Liver (tissue), 9 donors: ENCODE measurements around the gene LPAR6. TPM values are rescaled to one million over a fixed set of nuclear protein-coding genes. Genes with fewer than 3 reads are reported as not detected.

ENCODE experiments used
- DNase-seq: peaks from one replicate; pipeline ENCODE4 v3.0.0-alpha.2; 2017; ENCODE audit warnings: low spot score
- H3K27ac ChIP-seq, 2 donors: one replicate each; pipeline ENCODE4 v1.7.0; 2013; ENCODE audit warnings: inconsistent platforms in 2 of 2, low read length in 2 of 2, control low read depth in 1 of 2, low read depth in 1 of 2, mild to moderate bottlenecking in 1 of 2
- H3K27me3 ChIP-seq, 4 donors: one replicate each; pipeline versions ENCODE4 v1.6.1 to v1.7.0; 2013; ENCODE audit warnings: low read length in 3 of 4, inconsistent platforms in 1 of 4, mild to moderate bottlenecking in 1 of 4, moderate library complexity in 1 of 4; ENCODE audit not compliant: control insufficient read depth in 4 of 4, insufficient read depth in 4 of 4
- H3K36me3 ChIP-seq, 4 donors: one replicate each; pipeline versions ENCODE4 v1.6.1 to v1.7.0; 2013; ENCODE audit warnings: low read length in 3 of 4, mild to moderate bottlenecking in 3 of 4, low read depth in 1 of 4, moderate library complexity in 1 of 4; ENCODE audit not compliant: control insufficient read depth in 4 of 4, insufficient read depth in 3 of 4
- H3K4me1 ChIP-seq, 4 donors: one replicate each; pipeline versions ENCODE4 v1.6.1 to v1.7.0; 2013; ENCODE audit warnings: low read length in 3 of 4, mild to moderate bottlenecking in 3 of 4, moderate library complexity in 1 of 4; ENCODE audit not compliant: control insufficient read depth in 4 of 4, insufficient read depth in 4 of 4
- H3K4me3 ChIP-seq, 3 donors: one replicate each; pipeline versions ENCODE4 v1.6.1 to v1.7.0; 2013; ENCODE audit warnings: low read length in 3 of 3, control low read depth in 1 of 3, low read depth in 1 of 3, mild to moderate bottlenecking in 1 of 3
- H3K9ac ChIP-seq, 2 donors: one replicate each; pipeline ENCODE4 v1.7.0; 2013; ENCODE audit warnings: low read length in 2 of 2, mild to moderate bottlenecking in 2 of 2, moderate library complexity in 2 of 2, control low read depth in 1 of 2, low read depth in 1 of 2
- H3K9me3 ChIP-seq, 4 donors: one replicate each; pipeline versions ENCODE4 v1.6.1 to v1.7.0; 2013; ENCODE audit warnings: low read length in 3 of 4; ENCODE audit not compliant: control insufficient read depth in 4 of 4
- ATF3 ChIP-seq: IDR thresholded peaks from 2 replicates; pipeline ENCODE4 v1.6.1; 2016; ENCODE audit warnings: antibody characterized with exemption
- EGR1 ChIP-seq, 2 donors: IDR thresholded peaks; 2 replicates each; pipeline ENCODE4 v1.6.1; 2016 to 2018; ENCODE audit warnings: antibody characterized with exemption in 2 of 2, low read depth in 2 of 2
- FOXA1 ChIP-seq: IDR thresholded peaks from 2 replicates; pipeline ENCODE4 v1.6.1; 2016; ENCODE audit warnings: antibody characterized with exemption
- FOXA2 ChIP-seq: IDR thresholded peaks from 2 replicates; pipeline ENCODE4 v1.6.1; 2016; ENCODE audit warnings: antibody characterized with exemption
- HNF4A ChIP-seq, 2 donors: conservative IDR thresholded peaks; 2 replicates each; pipeline ENCODE4 v1.6.1; 2016; ENCODE audit warnings: antibody characterized with exemption in 2 of 2, mild to moderate bottlenecking in 2 of 2
- HNF4G ChIP-seq: IDR thresholded peaks from 2 replicates; pipeline ENCODE4 v1.6.1; 2016; ENCODE audit warnings: antibody characterized with exemption
- MAX ChIP-seq: IDR thresholded peaks from 2 replicates; pipeline ENCODE4 v1.6.1; 2016; ENCODE audit warnings: antibody characterized with exemption
- RAD21 ChIP-seq, 2 donors: IDR thresholded peaks; 2 replicates each; pipeline ENCODE4 v1.6.1; 2016; ENCODE audit warnings: antibody characterized with exemption in 2 of 2, mild to moderate bottlenecking in 2 of 2
- REST ChIP-seq: IDR thresholded peaks from 2 replicates; pipeline ENCODE4 v1.6.1; 2016; ENCODE audit warnings: antibody characterized with exemption, mild to moderate bottlenecking
- RXRA ChIP-seq, 2 donors: IDR thresholded peaks; 2 replicates each; pipeline ENCODE4 v1.6.1; 2017 to 2018; ENCODE audit warnings: antibody characterized with exemption in 2 of 2, mild to moderate bottlenecking in 1 of 2
- SP1 ChIP-seq: IDR thresholded peaks from 2 replicates; pipeline ENCODE4 v1.6.1; 2018; ENCODE audit warnings: antibody characterized with exemption, mild to moderate bottlenecking
- TAF1 ChIP-seq: conservative IDR thresholded peaks from 2 replicates; pipeline ENCODE4 v1.6.1; 2016; ENCODE audit warnings: antibody characterized with exemption, mild to moderate bottlenecking
- YY1 ChIP-seq: IDR thresholded peaks from 2 replicates; pipeline ENCODE4 v1.6.1; 2016; ENCODE audit warnings: antibody characterized with exemption, mild to moderate bottlenecking
- WGBS: extraction: QIAGEN DNeasy Blood & Tissue Kit; methylation state at CpG from one replicate; pipeline ENCODE4 v1.1.7; 2013; 5-methylcytosine and 5-hydroxymethylcytosine counted together
- polyA plus RNA-seq, 2 donors: library from polyadenylated mRNA; stranded (reverse) in 1 of 2; unstranded in 1 of 2; fragments of 200-250 nt in 1 of 2; fragments of >200 nt in 1 of 2; fragmentation: Nextera tagmentation in 1 of 2; extraction: Ambion mirVana in 1 of 2; gene quantifications; one replicate each; pipeline versions ENCODE4 v1.2.1 to v1.2.3, GENCODE V29; 2013 to 2015
- total RNA-seq, 2 donors: library from RNA; depleted of rRNA; stranded (reverse); fragments of >200 nt; gene quantifications; one replicate each; pipeline ENCODE4 v1.2.3, GENCODE V29; 2014
- donor health status: healthy.
- donor health status: healthy.
- donor health status: healthy.
- donor health status: healthy.
- donor health status: healthy.

LPAR6 gene
- total and polyA plus RNA-seq, 4 donors = 5.9 to 12.4 (median 9.5) TPM

- TF ChIP-seq EGR1 (IDR thresholded peaks at IDR 0.05; ENCODE audit: low read depth in 2 of 2) (no peak), RXRA (IDR thresholded peaks at IDR 0.05) (no peak), ATF3 (no peak), HNF4G (no peak), SP1 (no peak), TAF1 (no peak), HNF4A (conservative IDR thresholded peaks at IDR 0.05) (no peak), YY1 (no peak)
Observed at GRCh38 chr13:48437371-48437770, 24.5 kb upstream of the LPAR6 start (continued).

- 81% methylated on average over 2 of the region's 2 CpGs for WGBS
- no peak overlapping the region for H3K4me3 ChIP-seq
- H3K27ac ChIP-seq = no peak overlapping the region
- H3K9ac ChIP-seq = no peak overlapping the region
- TF ChIP-seq FOXA2 (no peak), HNF4G (no peak), ATF3 (no peak), REST (no peak), YY1 (no peak), RAD21 (IDR thresholded peaks at IDR 0.05) (no peak), FOXA1 (no peak), MAX (no peak)
- no peaks in the 10 kb centered on the region for H3K4me1 ChIP-seq
- H3K9me3 ChIP-seq = no peaks in the 10 kb centered on the region
- no peak for DNase-seq
- H3K36me3 ChIP-seq = no peaks in the 10 kb centered on the region
- H3K27me3 ChIP-seq = no peaks in the 10 kb centered on the region
Observed at GRCh38 chr13:48436661-48437288, 23.9 kb upstream of the LPAR6 start.

- Histone ChIP-seq H3K27ac (no peak overlapping the region), H3K27me3 (no peaks in the 10 kb centered on the region), H3K9me3 (no peaks in the 10 kb centered on the region), H3K4me3 (no peak overlapping the region), H3K36me3 (no peaks in the 10 kb centered on the region), H3K9ac (no peak overlapping the region), H3K4me1 (no peaks in the 10 kb centered on the region)
- DNase-seq = no peak
- TF ChIP-seq YY1 (no peak), FOXA2 (no peak), EGR1 (IDR thresholded peaks at IDR 0.05; ENCODE audit: low read depth in 2 of 2) (no peak), REST (no peak)
- WGBS = 97% methylated on average over 3 of the region's 3 CpGs
Observed at GRCh38 chr13:48434200-48434599, 21.3 kb upstream of the LPAR6 start.
